GM23248 (cell line): ENCODE data around the gene MGMT.

ENCODE experiments used
- EZH2 ChIP-seq: fragments of 200-600 bp; sonication (generic); IDR thresholded peaks from 2 replicates; pipeline ENCODE4 v1.6.1; 2018; ENCODE audit warnings: antibody characterized with exemption, mild to moderate bottlenecking; ENCODE audit not compliant: insufficient read depth, poor library complexity, severe bottlenecking
- EZH2phosphoT487 ChIP-seq: fragments of 200-600 bp; sonication (generic); IDR thresholded peaks from 2 replicates; pipeline ENCODE4 v1.6.1; 2018; ENCODE audit warnings: antibody characterized with exemption, moderate library complexity, mild to moderate bottlenecking, low read depth; ENCODE audit not compliant: insufficient read depth

GRCh38 chr10:129656642-129657041, 189.6 kb downstream of the MGMT start:
- TF ChIP-seq EZH2 = no peak
- no peak for TF ChIP-seq EZH2phosphoT487
